ENCODE results near the gene SSU72. TPM values are rescaled to one million over a fixed set of nuclear protein-coding genes. Genes with fewer than 3 reads are reported as not detected.
"Not testable (repeated sequence)": the region's sequence is repeated elsewhere in the genome, so short reads cannot be mapped to it uniquely, and the experiment has no call there.

Gene SSU72
- total RNA-seq, 2 experiments from 2014 or later = 95.4 to 101 TPM

DNA sequence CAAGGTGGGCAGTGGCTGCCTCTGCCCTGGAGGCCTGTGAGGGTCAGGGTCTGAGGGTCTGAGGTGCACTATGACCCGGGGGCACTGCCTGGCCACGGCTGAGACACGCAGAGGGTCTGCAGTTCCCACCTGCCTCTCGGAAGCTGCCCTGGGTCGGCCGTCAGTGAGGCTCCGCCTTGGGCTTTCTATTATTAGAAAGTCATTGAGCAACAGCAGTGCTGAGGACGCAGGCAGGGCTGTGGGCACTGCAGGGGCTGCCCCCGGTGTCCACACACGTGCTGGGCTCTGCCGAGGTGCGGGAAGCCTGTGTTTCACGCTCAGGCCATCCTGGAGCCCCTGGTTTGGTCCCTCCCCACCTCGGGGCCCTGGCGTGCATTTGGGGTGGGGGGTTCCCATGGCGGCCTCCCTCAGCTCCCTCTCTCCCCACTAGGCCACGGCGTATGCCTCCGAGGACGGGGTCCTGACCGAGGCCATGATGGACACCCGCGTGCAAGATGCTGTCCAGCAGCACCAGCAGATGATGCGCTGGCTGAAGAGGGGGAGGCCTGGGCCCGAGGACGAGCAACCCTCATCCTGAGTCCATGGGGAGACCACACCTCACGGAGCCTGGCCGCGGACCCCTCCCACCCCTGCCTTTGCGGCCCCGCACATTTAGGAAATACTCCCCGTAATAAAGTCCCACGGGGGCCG lies 65.7 kb downstream of the SSU72 start:
- ATAC-seq (ENCODE audit: poor library complexity); H3K4me3 ChIP-seq (ENCODE audit: low read length); H3K27ac Mint-ChIP-seq; H3K36me3 Mint-ChIP-seq (ENCODE audit: low read depth); H3K27me3 ChIP-seq (ENCODE audit: control insufficient read depth in 1 of 2, insufficient read depth in 2 of 2, low read length in 2 of 2); H3K27me3 Mint-ChIP-seq; DNase-seq; H3K36me3 ChIP-seq (ENCODE audit: insufficient read depth, low read length); intact Hi-C loops (cut with DNase I, micrococcal nuclease); H3K9me3 Mint-ChIP-seq; H3K27ac ChIP-seq (ENCODE audit: low read depth in 1 of 2, low read length in 2 of 2); H3K9me3 ChIP-seq (ENCODE audit: control insufficient read depth in 1 of 2, insufficient read depth in 1 of 2, low read length in 2 of 2); H3K4me3 Mint-ChIP-seq; CTCF ChIA-PET; POLR2A ChIA-PET: not testable (repeated sequence)
- H3K4me1 Mint-ChIP-seq (ENCODE audit: low read depth) = peaks cover 26% of the 10 kb centered on the region
- H3K4me1 ChIP-seq (ENCODE audit: insufficient read depth, low read length) = peaks cover 30% of the 10 kb centered on the region

DNA sequence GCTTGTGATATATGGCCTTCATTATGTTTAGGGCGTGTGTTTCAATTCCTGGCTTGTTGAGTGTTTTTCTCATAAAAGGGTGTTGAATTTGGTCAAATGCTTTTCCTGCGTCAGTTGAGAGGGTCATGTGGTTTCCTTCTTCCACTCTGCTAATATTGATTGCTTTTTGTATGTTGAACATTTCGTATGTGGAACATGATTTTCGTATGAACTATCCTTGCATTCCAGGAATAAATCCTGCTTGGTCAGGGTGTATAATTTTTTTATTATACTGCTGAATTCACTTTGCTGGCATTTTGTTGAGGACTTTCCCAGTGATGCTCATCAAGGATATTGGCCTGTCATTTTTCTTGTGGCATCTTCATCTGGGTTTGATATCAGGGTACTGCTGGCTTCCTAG lies 67.4 kb downstream of the SSU72 start:
- H3K4me3 ChIP-seq (ENCODE audit: low read length) = no peak overlapping the region
- H3K36me3 Mint-ChIP-seq (ENCODE audit: low read depth) = peaks cover 5% of the 10 kb centered on the region
- ATAC-seq (ENCODE audit: poor library complexity) = no peak
- TF ChIP-seq, protein P1, sequence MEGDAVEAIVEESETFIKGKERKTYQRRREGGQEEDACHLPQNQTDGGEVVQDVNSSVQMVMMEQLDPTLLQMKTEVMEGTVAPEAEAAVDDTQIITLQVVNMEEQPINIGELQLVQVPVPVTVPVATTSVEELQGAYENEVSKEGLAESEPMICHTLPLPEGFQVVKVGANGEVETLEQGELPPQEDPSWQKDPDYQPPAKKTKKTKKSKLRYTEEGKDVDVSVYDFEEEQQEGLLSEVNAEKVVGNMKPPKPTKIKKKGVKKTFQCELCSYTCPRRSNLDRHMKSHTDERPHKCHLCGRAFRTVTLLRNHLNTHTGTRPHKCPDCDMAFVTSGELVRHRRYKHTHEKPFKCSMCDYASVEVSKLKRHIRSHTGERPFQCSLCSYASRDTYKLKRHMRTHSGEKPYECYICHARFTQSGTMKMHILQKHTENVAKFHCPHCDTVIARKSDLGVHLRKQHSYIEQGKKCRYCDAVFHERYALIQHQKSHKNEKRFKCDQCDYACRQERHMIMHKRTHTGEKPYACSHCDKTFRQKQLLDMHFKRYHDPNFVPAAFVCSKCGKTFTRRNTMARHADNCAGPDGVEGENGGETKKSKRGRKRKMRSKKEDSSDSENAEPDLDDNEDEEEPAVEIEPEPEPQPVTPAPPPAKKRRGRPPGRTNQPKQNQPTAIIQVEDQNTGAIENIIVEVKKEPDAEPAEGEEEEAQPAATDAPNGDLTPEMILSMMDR (IDR thresholded peaks at IDR 0.05) = no peak
- no peaks in the 10 kb centered on the region for H3K9me3 Mint-ChIP-seq
- H3K4me3 Mint-ChIP-seq = no peak overlapping the region
- ChIA-PET POLR2A (no interaction called here), CTCF (no interaction called here)
- no peak overlapping the region for H3K27ac ChIP-seq (ENCODE audit: low read depth in 1 of 2, low read length in 2 of 2)
- no peaks in the 10 kb centered on the region for H3K27me3 ChIP-seq (ENCODE audit: control insufficient read depth in 1 of 2, insufficient read depth in 2 of 2, low read length in 2 of 2)
- H3K4me1 Mint-ChIP-seq (ENCODE audit: low read depth) = peaks cover 22% of the 10 kb centered on the region
- H3K4me1 ChIP-seq (ENCODE audit: insufficient read depth, low read length) = peaks cover 22% of the 10 kb centered on the region
- H3K36me3 ChIP-seq (ENCODE audit: insufficient read depth, low read length) = no peaks in the 10 kb centered on the region
- no peaks in the 10 kb centered on the region for H3K27me3 Mint-ChIP-seq
- peaks cover 0 to 5% of the 10 kb centered on the region in 2 experiments for H3K9me3 ChIP-seq (ENCODE audit: control insufficient read depth in 1 of 2, insufficient read depth in 1 of 2, low read length in 2 of 2)
- intact Hi-C loops (cut with DNase I, micrococcal nuclease) = no loop called here
- no peak for DNase-seq
- no peak overlapping the region for H3K27ac Mint-ChIP-seq

DNA sequence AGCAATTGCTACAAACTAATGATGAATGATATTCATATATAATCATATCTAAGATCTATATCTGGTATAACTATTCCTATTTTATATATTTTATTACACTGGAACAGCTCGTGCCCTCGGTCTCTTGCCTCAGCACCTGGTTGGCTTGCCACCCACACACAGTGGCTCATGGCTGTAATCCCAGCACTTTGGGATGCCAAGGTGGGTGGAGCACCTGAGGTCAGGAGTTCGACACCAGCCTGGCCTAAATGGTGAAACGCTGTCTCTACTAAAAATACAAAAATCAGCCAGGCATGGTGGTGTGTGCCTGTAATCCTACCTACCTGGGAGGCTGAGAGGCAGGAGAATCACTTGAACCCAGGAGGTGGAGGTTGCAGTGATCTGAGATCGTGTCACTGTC lies 68.9 kb downstream of the SSU72 start:
- H3K27ac Mint-ChIP-seq; POLR2A ChIA-PET; ATAC-seq (ENCODE audit: poor library complexity); H3K9me3 Mint-ChIP-seq; DNase-seq; H3K9me3 ChIP-seq (ENCODE audit: control insufficient read depth in 1 of 2, insufficient read depth in 1 of 2, low read length in 2 of 2); H3K27me3 Mint-ChIP-seq; H3K4me3 ChIP-seq (ENCODE audit: low read length); H3K36me3 ChIP-seq (ENCODE audit: insufficient read depth, low read length); intact Hi-C loops (cut with DNase I, micrococcal nuclease); H3K27ac ChIP-seq (ENCODE audit: low read depth in 1 of 2, low read length in 2 of 2); H3K36me3 Mint-ChIP-seq (ENCODE audit: low read depth); H3K27me3 ChIP-seq (ENCODE audit: control insufficient read depth in 1 of 2, insufficient read depth in 2 of 2, low read length in 2 of 2): not testable (repeated sequence)
- peaks cover 16% of the 10 kb centered on the region for H3K4me1 ChIP-seq (ENCODE audit: insufficient read depth, low read length)
- Mint-ChIP-seq H3K4me3 (peak overlapping the region; percentile 65), H3K4me1 (ENCODE audit: low read depth) (peaks cover 12% of the 10 kb centered on the region)
- CTCF ChIA-PET = interaction anchor here (1.3 kb wide), 1 partner anchor 134 kb away, joined by 4 read pairs; no protein-coding TSS in a partner anchor

DNA sequence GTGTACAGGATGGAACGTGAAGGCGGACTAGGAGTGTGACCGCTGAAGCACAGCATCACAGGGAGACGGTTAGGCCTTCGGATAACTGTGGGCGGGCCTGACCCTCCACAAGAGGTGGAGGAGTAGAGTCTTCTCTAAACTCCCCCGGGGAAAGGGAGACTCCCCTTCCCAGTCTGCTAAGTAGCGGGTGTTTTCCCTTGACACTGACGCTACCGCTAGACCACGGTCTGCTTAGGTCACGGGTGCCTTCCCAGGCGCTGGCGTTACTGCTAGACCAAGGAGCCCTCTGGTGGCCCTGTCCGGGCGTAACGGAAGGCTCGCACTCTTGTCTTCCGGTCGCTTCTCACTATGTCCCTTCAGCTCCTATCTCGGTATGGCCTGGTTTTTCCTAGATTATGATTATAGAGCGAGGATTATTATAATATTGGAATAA lies 69.3 kb downstream of the SSU72 start:
- H3K36me3 Mint-ChIP-seq (ENCODE audit: low read depth); H3K27me3 Mint-ChIP-seq; intact Hi-C loops (cut with DNase I, micrococcal nuclease); H3K9me3 Mint-ChIP-seq; H3K27ac ChIP-seq (ENCODE audit: low read depth in 1 of 2, low read length in 2 of 2); H3K9me3 ChIP-seq (ENCODE audit: control insufficient read depth in 1 of 2, insufficient read depth in 1 of 2, low read length in 2 of 2); H3K27me3 ChIP-seq (ENCODE audit: control insufficient read depth in 1 of 2, insufficient read depth in 2 of 2, low read length in 2 of 2); H3K36me3 ChIP-seq (ENCODE audit: insufficient read depth, low read length): not testable (repeated sequence)
- ChIA-PET POLR2A (interaction anchor here (1.5 to 1.7 kb wide), 2 partner anchors 106 to 130 kb away, joined by 5 to 6 read pairs; partner anchors contain the start of genes AURKAIP1 and CCNL2), CTCF (interaction anchor here (0.8 to 1.5 kb wide), 5 partner anchors 25 to 134 kb away, joined by 3 to 4 read pairs (median 4); no protein-coding TSS in a partner anchor)
- peak in 3 of 14 experiments; percentile 6 to 32 (median 20) for DNase-seq
- Mint-ChIP-seq H3K4me3 (peak overlapping the region; percentile 80), H3K27ac (peak overlapping the region; percentile 69), H3K4me1 (ENCODE audit: low read depth) (peaks cover 11% of the 10 kb centered on the region)
- Histone ChIP-seq H3K4me1 (ENCODE audit: insufficient read depth, low read length) (peaks cover 14% of the 10 kb centered on the region), H3K4me3 (ENCODE audit: low read length) (peak overlapping the region; percentile 20)
- peak; percentile 28 for ATAC-seq (ENCODE audit: poor library complexity)

Data from CD4-positive, alpha-beta T cell (primary cell).